Lung (tissue), 12 donors: ENCODE results near the gene SPATA3. TPM values are rescaled to one million over a fixed set of nuclear protein-coding genes. Genes with fewer than 3 reads are reported as not detected.

Experiments
- ATAC-seq: fragments of 200-7000 bp; cut with Tn5 transposase; one replicate; pipeline ENCODE4 v1.9.1; 2020; ENCODE audit warnings: moderate number of reproducible peaks; ENCODE audit not compliant: insufficient read depth, low FRiP score
- DNase-seq, 3 donors: peaks; one replicate each; pipeline ENCODE4 v3.0.0-alpha.2; 2013 to 2017
- H3K27ac ChIP-seq, 2 donors: one replicate each; pipeline ENCODE4 v1.5.1; 2013; ENCODE audit warnings: mild to moderate bottlenecking in 2 of 2, moderate library complexity in 2 of 2, control low read depth in 1 of 2, inconsistent platforms in 1 of 2, low read depth in 1 of 2, low read length in 1 of 2
- H3K27me3 ChIP-seq, 3 donors: one replicate each; pipeline ENCODE4 v1.5.1; 2013; ENCODE audit warnings: low read length in 2 of 3; ENCODE audit not compliant: control insufficient read depth in 3 of 3, insufficient read depth in 3 of 3
- H3K36me3 ChIP-seq, 4 donors: one replicate each; pipeline ENCODE4 v1.5.1; 2013; ENCODE audit warnings: low read length in 4 of 4, mild to moderate bottlenecking in 1 of 4, moderate library complexity in 1 of 4; ENCODE audit not compliant: control insufficient read depth in 4 of 4, insufficient read depth in 4 of 4
- H3K4me1 ChIP-seq, 5 donors: one replicate each; pipeline ENCODE4 v1.5.1; 2013; ENCODE audit warnings: low read length in 5 of 5, mild to moderate bottlenecking in 2 of 5, moderate library complexity in 1 of 5; ENCODE audit not compliant: control insufficient read depth in 5 of 5, insufficient read depth in 5 of 5
- H3K4me3 ChIP-seq: one replicate; pipeline ENCODE4 v1.5.1; 2013; ENCODE audit warnings: mild to moderate bottlenecking, control low read depth, moderate library complexity
- H3K9ac ChIP-seq, 2 donors: one replicate each; pipeline ENCODE4 v1.5.1; 2013; ENCODE audit warnings: low read length in 2 of 2, control low read depth in 1 of 2; ENCODE audit not compliant: insufficient read depth in 1 of 2
- H3K9me3 ChIP-seq, 4 donors: one replicate each; pipeline ENCODE4 v1.5.1; 2013; ENCODE audit warnings: low read length in 3 of 4, mild to moderate bottlenecking in 1 of 4, moderate library complexity in 1 of 4; ENCODE audit not compliant: control insufficient read depth in 4 of 4, insufficient read depth in 3 of 4
- CTCF ChIP-seq: IDR thresholded peaks from 2 replicates; pipeline ENCODE4 v1.5.1; 2012; ENCODE audit warnings: mild to moderate bottlenecking; ENCODE audit errors: control extremely low read depth, extremely low read depth
- WGBS, 2 donors: extraction: QIAGEN DNeasy Blood & Tissue Kit; methylation state at CpG; one replicate each; pipeline ENCODE4 v1.1.7; 2013; 5-methylcytosine and 5-hydroxymethylcytosine counted together
- polyA plus RNA-seq, 2 donors: library from polyadenylated mRNA; stranded (reverse); fragments of 200-250 nt; gene quantifications; one replicate each; pipeline ENCODE4 v1.2.1, GENCODE V29; 2013
- total RNA-seq, 2 donors: library from RNA; depleted of rRNA in 1 of 2; stranded (reverse); fragments of >200 nt in 1 of 2; gene quantifications; one replicate each; pipeline ENCODE4 v1.2.1, GENCODE V29; 2014 to 2021
- donor health status: control.
- donor health status: control.
- donor health status: Bipolar disorder and iron deficiency.
- donor health status: healthy.
- donor health status: DM: yes; HTN: yes; CAD: no.

The SPATA3 gene
- total and polyA plus RNA-seq, 4 donors, result not detected

- Histone ChIP-seq H3K4me3 (peak within 1 kb of the TSS; percentile 100), H3K27me3 (no peaks in the 10 kb centered on the region), H3K9me3 (no peaks in the 10 kb centered on the region), H3K27ac (peak within 1 kb of the TSS; percentile 89 to 99), H3K9ac (peak within 1 kb of the TSS; percentile 76 to 88), H3K36me3 (peaks cover 0 to 6% (median 2%) of the 10 kb centered on the region in 4 donors), H3K4me1 (peaks cover 2 to 22% (median 13%) of the 10 kb centered on the region in 5 donors)
- DNase-seq (peak; percentile 95 to 98 (median 97)), ATAC-seq (peak; percentile 94)
- 0% methylated on average over 69 to 73 of the region's 73 CpGs for WGBS, 2 donors
- TF ChIP-seq CTCF, result peak; percentile 92
These were observed 60.8 kb downstream of the SPATA3 start, which contains the start of gene PSMD1 for GRCh38 chr2:231056453-231057416. TSS of gene PSMD1 (plus strand) at chr2:231056867. CDS start at chr2:231057026, 159 bp downstream.

DNA sequence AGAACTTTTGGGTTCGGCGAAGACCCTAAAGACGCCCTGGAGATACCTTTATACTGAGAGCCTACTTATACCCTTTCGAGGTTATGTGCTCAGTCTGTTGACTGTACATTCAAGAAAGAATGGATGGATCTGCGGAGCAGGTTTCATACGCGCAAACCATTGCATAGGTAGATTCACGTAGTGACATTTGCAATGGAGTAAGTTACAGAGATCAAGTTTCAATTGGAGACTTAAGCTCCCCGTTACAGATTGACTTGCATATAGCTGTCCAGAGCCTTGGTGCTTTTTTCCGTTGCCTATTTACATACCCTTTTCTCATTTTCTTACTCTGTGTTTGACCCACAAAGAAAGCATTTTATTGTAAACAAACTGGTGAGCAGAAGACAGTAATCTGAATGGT lies 61.7 kb downstream of the SPATA3 start:
- peaks cover 0 to 10% (median 3%) of the 10 kb centered on the region in 4 donors for H3K36me3 ChIP-seq
- H3K27ac ChIP-seq, result peak overlapping the region in 1 of 2 donors; percentile 89
- peak overlapping the region; percentile 76 to 88 for H3K9ac ChIP-seq
- no peak for TF ChIP-seq CTCF
- DNase-seq, result no peak
- peaks cover 0 to 22% (median 13%) of the 10 kb centered on the region in 5 donors for H3K4me1 ChIP-seq
- H3K4me3 ChIP-seq, result peak overlapping the region; percentile 100
- WGBS, 2 donors, result 6 to 11% methylated on average over 10 of the region's 10 CpGs
- H3K9me3 ChIP-seq, result no peaks in the 10 kb centered on the region
- no peak for ATAC-seq
- H3K27me3 ChIP-seq, result no peaks in the 10 kb centered on the region

Other genes starting within 250 kb of the SPATA3 start
- 10 to 100 TPM; 24.4 to 99.7 TPM for gene ITM2C, start 131.2 kb upstream of the SPATA3 start, total RNA-seq
- 10 to 100 TPM; 18.0 to 21.7 TPM for gene ITM2C, start 131.2 kb upstream of the SPATA3 start, polyA plus RNA-seq
- under 1 TPM; 0.26 to 0.58 TPM for gene GPR55, start 70.9 kb upstream of the SPATA3 start, total RNA-seq
- gene GPR55, start 70.9 kb upstream of the SPATA3 start, polyA plus RNA-seq, result under 1 TPM; 0.18 to 0.33 TPM
- gene C2orf72, start 41.4 kb downstream of the SPATA3 start, total RNA-seq, result 1 to 10 TPM in 1 of 2 donors, under 1 TPM in 1; 0.65 to 1.3 TPM
- gene C2orf72, start 41.4 kb downstream of the SPATA3 start, polyA plus RNA-seq, result under 1 TPM; 0.28 to 0.46 TPM
- gene PSMD1, start 60.7 kb downstream of the SPATA3 start, total RNA-seq, result 10 to 100 TPM; 61.6 to 91.1 TPM
- gene PSMD1, start 60.7 kb downstream of the SPATA3 start, polyA plus RNA-seq, result 10 to 100 TPM; 30.1 to 50.4 TPM
- gene HTR2B, start 128.9 kb downstream of the SPATA3 start, total RNA-seq, result under 1 TPM; 0.09 to 0.31 TPM
- under 1 TPM; 0.09 to 0.24 TPM for gene HTR2B, start 128.9 kb downstream of the SPATA3 start, polyA plus RNA-seq
- 10 to 100 TPM; 28.6 to 51.6 TPM for gene ARMC9, start 202.5 kb downstream of the SPATA3 start, total RNA-seq
- gene ARMC9, start 202.5 kb downstream of the SPATA3 start, polyA plus RNA-seq, result 10 to 100 TPM; 20.5 to 48.6 TPM